Transverse colon (tissue), 4 donors: Measurements from ENCODE around the gene SYAP1. TPM values are rescaled to one million over a fixed set of nuclear protein-coding genes. Genes with fewer than 3 reads are reported as not detected.

ENCODE experiments used
- DNase-seq: peaks from one replicate; pipeline ENCODE4 v3.0.0-alpha.2; 2019
- H3K27ac ChIP-seq, 4 donors: fragments of 200-600 bp; sonication (generic); 2 replicates each; pipeline ENCODE4 v1.5.1; 2016 to 2018; ENCODE audit warnings: inconsistent platforms in 4 of 4
- H3K27me3 ChIP-seq: fragments of 200-600 bp; sonication (generic); 2 replicates; pipeline ENCODE4 v1.5.1; 2017; ENCODE audit warnings: inconsistent platforms
- H3K36me3 ChIP-seq, 4 donors: fragments of 200-600 bp; sonication (generic); 2 replicates each; pipeline ENCODE4 v1.5.1; 2017 to 2019; ENCODE audit warnings: inconsistent platforms in 4 of 4
- H3K4me1 ChIP-seq, 4 donors: fragments of 200-600 bp; sonication (generic); 2 replicates each; pipeline ENCODE4 v1.5.1; 2017 to 2020; ENCODE audit warnings: inconsistent platforms in 4 of 4
- H3K4me3 ChIP-seq, 4 donors: fragments of 200-600 bp; sonication (generic); 1 replicate in 1 of 4; 2 replicates in 3 of 4; pipeline versions ENCODE4 v1.5.1 to v1.6.1; 2017 to 2019; ENCODE audit warnings: inconsistent platforms in 4 of 4
- H3K9me3 ChIP-seq, 2 donors: fragments of 200-600 bp; sonication (generic); 2 replicates each; pipeline ENCODE4 v1.5.1; 2017 to 2019; ENCODE audit warnings: inconsistent platforms in 2 of 2
- CTCF ChIP-seq, 5 experiments: fragments of 200-600 bp in 3 of 5; fragments of 450-650 bp in 2 of 5; sonication (generic) in 3 of 5; IDR thresholded peaks; 1 replicate in 2 of 5; 2 replicates in 3 of 5; pipeline ENCODE4 v1.5.1; 2016 to 2017; ENCODE audit warnings: antibody characterized with exemption in 5 of 5, inconsistent platforms in 3 of 5, mild to moderate bottlenecking in 2 of 5, moderate library complexity in 1 of 5
- EP300 ChIP-seq: sonication (generic); formaldehyde crosslinking; IDR thresholded peaks from one replicate; pipeline ENCODE4 v1.6.1; 2017; ENCODE audit warnings: antibody characterized with exemption, low read depth
- POLR2A ChIP-seq: fragments of 450-650 bp; IDR thresholded peaks from one replicate; pipeline ENCODE4 v1.6.1; 2016; ENCODE audit warnings: antibody characterized with exemption, mild to moderate bottlenecking, moderate library complexity
- POLR2AphosphoS5 ChIP-seq, 3 donors: sonication (generic); formaldehyde crosslinking; IDR thresholded peaks; one replicate each; pipeline ENCODE4 v1.6.1; 2016; ENCODE audit warnings: antibody characterized with exemption in 3 of 3
- WGBS, 2 donors: methylation state at CpG; one replicate each; pipeline ENCODE4 v1.1.5; 2018; ENCODE audit warnings: low coverage in 1 of 2; 5-methylcytosine and 5-hydroxymethylcytosine counted together
- in situ Hi-C, 4 donors: fragments of 200-750 bp; cut with MboI; loops; one replicate each; pipeline versions ENCODE4 v1.15.0 to v1.15.1; 2017; ENCODE audit warnings: low sequenced_read_pairs in 3 of 4, low pct_ligation_motif_present in 1 of 4, low pct_unique_long_range_greater_than_20kb in 1 of 4
- intact Hi-C: fragments of 100-400 bp; cut with DNase I; formaldehyde crosslinking; loops from one replicate; pipeline ENCODE4 v1.15.1; 2023; ENCODE audit warnings: low total_unique reads
- total RNA-seq, 4 donors: library from RNA; depleted of rRNA; stranded (reverse); fragments of >200 nt; gene quantifications; one replicate each; pipeline ENCODE4 v1.1.0, GENCODE V29; 2016

SYAP1 gene
- total RNA-seq, 4 donors from 2014 or later, result 25.3 to 34.1 (median 31.9) TPM

DNA sequence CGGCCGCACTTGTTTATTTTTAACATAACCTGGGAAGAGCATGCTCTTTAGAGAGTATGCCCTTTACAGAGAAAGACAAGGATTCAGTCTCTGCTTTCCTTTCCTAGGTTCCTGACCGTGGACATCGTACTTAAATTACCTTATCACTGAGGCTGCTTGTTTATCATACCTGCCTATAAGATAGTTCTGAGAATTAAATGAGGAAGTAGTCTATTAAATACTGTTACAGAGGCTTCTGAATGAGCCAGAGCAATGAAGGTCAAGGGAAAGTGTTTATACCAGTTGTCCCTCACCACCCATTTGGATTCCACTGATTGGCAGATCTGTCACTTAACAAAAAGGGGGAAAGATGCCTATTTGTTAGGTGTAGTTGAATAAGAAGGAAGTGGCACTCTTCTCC lies 76.9 kb downstream of the SYAP1 start:
- Histone ChIP-seq H3K36me3 (no peaks in the 10 kb centered on the region), H3K4me3 (no peak overlapping the region), H3K9me3 (no peaks in the 10 kb centered on the region), H3K4me1 (no peaks in the 10 kb centered on the region), H3K27me3 (no peaks in the 10 kb centered on the region), H3K27ac (no peak overlapping the region)
- intact Hi-C loops (no loop called here), in situ Hi-C loops (no loop called here)
- no peak for DNase-seq
- no peak for TF ChIP-seq EP300
- no peak for TF ChIP-seq POLR2A
- no peak for TF ChIP-seq POLR2AphosphoS5 (IDR thresholded peaks at IDR 0.05)
- no peak for TF ChIP-seq CTCF (IDR thresholded peaks at IDR 0.05)
- 88% methylated on average over 4 of the region's 4 CpGs; no CpG with 5 or more reads in 1 of the 2 donors for WGBS, 2 donors

DNA sequence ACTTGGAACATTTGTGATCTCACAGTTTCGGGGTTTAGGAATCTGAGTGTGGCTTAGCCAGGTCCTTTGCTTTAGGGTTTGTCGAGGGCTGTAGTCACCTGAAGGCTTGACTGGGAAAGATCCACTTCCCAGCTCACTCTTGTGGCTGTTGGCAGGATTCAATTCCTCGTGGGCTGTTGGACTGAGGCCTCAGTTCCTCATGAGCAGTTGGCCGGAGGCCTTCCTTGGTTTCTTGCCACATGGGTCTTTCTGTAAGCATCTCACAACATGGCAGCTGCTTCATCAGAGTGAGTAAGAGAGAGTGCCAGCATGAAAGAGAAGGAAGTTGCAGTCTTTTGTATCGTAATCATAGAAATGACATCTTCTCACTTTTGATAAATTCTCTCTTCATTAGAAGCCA lies 77.9 kb downstream of the SYAP1 start:
- TF ChIP-seq POLR2A (no peak), POLR2AphosphoS5 (IDR thresholded peaks at IDR 0.05) (no peak), EP300 (no peak), CTCF (IDR thresholded peaks at IDR 0.05) (no peak)
- no peaks in the 10 kb centered on the region for H3K36me3 ChIP-seq
- 83% methylated on average over 5 of the region's 5 CpGs; no CpG with 5 or more reads in 1 of the 2 donors for WGBS, 2 donors
- no peak for DNase-seq
- no peaks in the 10 kb centered on the region for H3K4me1 ChIP-seq
- no peak overlapping the region for H3K27ac ChIP-seq
- H3K27me3 ChIP-seq, result no peaks in the 10 kb centered on the region
- no peaks in the 10 kb centered on the region for H3K9me3 ChIP-seq
- intact Hi-C loops, result no loop called here
- H3K4me3 ChIP-seq, result no peak overlapping the region
- in situ Hi-C loops, result no loop called here

DNA sequence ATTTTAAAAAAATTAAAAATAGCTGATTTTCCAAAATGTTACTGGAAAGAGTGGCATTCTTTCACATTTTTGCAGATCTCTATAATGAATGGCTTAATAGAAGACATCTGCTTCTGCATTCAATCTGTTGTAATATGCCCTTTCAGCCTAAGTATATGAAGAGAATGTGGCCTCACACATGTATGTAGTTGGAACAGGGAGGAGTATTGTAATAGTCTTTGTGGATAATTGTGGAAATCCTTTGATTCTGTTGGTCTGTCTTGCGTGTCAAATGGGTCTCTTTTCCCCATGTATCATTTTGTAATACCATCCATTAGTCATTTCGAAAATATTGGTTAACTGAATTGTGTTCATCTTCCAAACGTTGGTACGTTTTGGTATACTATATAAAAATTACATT lies 78.4 kb downstream of the SYAP1 start:
- H3K4me3 ChIP-seq, result no peak overlapping the region
- no peaks in the 10 kb centered on the region for H3K27me3 ChIP-seq
- no peak for DNase-seq
- no peaks in the 10 kb centered on the region for H3K4me1 ChIP-seq
- 74 to 90% methylated on average over 3 to 4 of the region's 4 CpGs for WGBS, 2 donors
- intact Hi-C loops (no loop called here), in situ Hi-C loops (no loop called here)
- no peak overlapping the region for H3K27ac ChIP-seq
- TF ChIP-seq EP300 (no peak), CTCF (IDR thresholded peaks at IDR 0.05) (no peak), POLR2AphosphoS5 (IDR thresholded peaks at IDR 0.05) (no peak), POLR2A (no peak)
- H3K9me3 ChIP-seq, result no peaks in the 10 kb centered on the region
- no peaks in the 10 kb centered on the region for H3K36me3 ChIP-seq

DNA sequence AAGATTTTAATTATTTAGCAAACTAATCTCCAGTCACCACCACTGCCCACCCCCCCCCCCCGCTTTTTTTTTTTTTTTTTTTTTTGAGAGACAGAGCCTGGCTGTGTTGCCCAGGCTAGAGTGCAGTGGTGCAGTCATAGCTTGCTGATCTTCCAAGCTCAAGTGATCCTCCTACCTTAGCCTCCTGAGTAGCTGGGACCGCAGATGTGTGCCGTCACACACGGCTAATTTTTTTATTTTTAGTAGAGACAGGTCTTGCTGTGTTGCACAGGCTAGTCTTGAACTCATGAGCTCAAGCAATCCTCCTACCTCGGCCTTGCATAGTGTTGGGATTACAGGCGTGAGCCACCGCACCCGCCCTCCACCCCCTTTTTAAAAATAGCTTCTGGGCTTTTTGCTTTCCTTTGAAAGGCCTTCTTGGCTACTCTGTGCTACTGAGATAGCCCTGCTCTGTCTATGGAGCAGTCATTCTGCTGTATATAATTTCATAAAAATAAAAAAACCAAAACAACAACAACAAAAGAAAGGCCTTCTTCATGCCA lies 85.6 kb downstream of the SYAP1 start:
- DNase-seq, result no peak
- in situ Hi-C loops, result no loop called here

More for the DNA sequence above, 85.6 kb downstream of the SYAP1 start:
- H3K27ac ChIP-seq, result no peak overlapping the region
- H3K4me1 ChIP-seq, result peaks cover 6 to 15% (median 11%) of the 10 kb centered on the region in 4 donors
- H3K27me3 ChIP-seq, result no peaks in the 10 kb centered on the region
- no peaks in the 10 kb centered on the region for H3K9me3 ChIP-seq
- no peak for TF ChIP-seq POLR2AphosphoS5 (IDR thresholded peaks at IDR 0.05)
- TF ChIP-seq CTCF (IDR thresholded peaks at IDR 0.05), result no peak
- no peak for TF ChIP-seq EP300
- TF ChIP-seq POLR2A, result no peak
- WGBS, 2 donors, result 87% methylated on average over 8 of the region's 8 CpGs; no CpG with 5 or more reads in 1 of the 2 donors
- no peak overlapping the region for H3K4me3 ChIP-seq
- intact Hi-C loops, result no loop called here
- no peaks in the 10 kb centered on the region for H3K36me3 ChIP-seq
